Measurements from ENCODE around the gene RALY. TPM values are rescaled to one million over a fixed set of nuclear protein-coding genes. Genes with fewer than 3 reads are reported as not detected.

RALY gene
- total RNA-seq, 1 donor from 2014 or later, result 234 TPM

DNA sequence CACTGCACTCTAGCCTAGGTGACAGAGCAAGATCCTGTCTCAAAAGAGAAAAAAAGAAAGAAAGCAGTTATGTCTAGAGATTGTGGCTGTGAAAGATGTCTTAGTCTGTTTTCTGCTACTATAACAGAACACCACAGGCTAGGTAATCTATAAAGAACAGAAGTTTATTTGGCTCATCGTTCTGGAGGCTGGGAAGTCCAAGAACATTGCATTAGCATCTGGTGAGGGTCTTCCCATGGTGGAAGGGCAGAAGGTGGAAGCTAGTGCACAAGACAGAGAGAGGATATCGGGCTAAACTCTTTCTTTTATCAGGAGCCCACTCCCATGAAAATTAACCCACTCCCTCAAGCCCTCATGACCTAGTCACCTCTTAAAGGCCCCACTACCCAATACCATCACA, 16.2 kb upstream of the RALY start:
- Mint-ChIP-seq H3K4me3 (ENCODE audit: unreplicated experiment) (no peak overlapping the region), H3K27me3 (ENCODE audit: unreplicated experiment) (no peaks in the 10 kb centered on the region), H3K27ac (ENCODE audit: unreplicated experiment) (no peak overlapping the region), H3K4me1 (ENCODE audit: low read depth, unreplicated experiment) (no peaks in the 10 kb centered on the region), H3K9me3 (ENCODE audit: unreplicated experiment) (no peaks in the 10 kb centered on the region), H3K36me3 (ENCODE audit: unreplicated experiment) (no peaks in the 10 kb centered on the region)
- DNase-seq, result no peak
- TF ChIP-seq, protein P1, sequence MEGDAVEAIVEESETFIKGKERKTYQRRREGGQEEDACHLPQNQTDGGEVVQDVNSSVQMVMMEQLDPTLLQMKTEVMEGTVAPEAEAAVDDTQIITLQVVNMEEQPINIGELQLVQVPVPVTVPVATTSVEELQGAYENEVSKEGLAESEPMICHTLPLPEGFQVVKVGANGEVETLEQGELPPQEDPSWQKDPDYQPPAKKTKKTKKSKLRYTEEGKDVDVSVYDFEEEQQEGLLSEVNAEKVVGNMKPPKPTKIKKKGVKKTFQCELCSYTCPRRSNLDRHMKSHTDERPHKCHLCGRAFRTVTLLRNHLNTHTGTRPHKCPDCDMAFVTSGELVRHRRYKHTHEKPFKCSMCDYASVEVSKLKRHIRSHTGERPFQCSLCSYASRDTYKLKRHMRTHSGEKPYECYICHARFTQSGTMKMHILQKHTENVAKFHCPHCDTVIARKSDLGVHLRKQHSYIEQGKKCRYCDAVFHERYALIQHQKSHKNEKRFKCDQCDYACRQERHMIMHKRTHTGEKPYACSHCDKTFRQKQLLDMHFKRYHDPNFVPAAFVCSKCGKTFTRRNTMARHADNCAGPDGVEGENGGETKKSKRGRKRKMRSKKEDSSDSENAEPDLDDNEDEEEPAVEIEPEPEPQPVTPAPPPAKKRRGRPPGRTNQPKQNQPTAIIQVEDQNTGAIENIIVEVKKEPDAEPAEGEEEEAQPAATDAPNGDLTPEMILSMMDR (IDR thresholded peaks at IDR 0.05; ENCODE audit: partially characterized antibody, unreplicated experiment), result no peak

DNA sequence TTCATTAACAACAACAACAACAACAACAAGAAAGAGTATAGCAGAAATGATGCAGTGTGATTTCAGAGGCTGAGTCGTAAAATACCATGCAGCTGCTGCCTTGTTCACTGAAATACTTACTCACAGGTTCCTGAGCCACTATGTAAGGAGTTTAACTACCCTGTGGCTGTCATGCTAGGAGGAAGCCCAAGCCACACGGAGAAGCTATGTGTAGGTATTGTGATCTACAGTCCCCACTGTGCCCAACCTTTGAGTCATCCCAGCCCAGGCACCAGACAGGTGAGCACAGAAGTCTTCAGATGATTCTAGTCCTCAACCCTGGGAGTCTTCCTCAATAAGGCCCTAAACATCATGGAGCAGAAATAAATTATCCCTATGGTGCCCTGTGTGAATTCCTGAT, 14.6 kb upstream of the RALY start:
- Mint-ChIP-seq H3K27ac (ENCODE audit: unreplicated experiment) (no peak overlapping the region), H3K9me3 (ENCODE audit: unreplicated experiment) (no peaks in the 10 kb centered on the region), H3K4me1 (ENCODE audit: low read depth, unreplicated experiment) (no peaks in the 10 kb centered on the region), H3K36me3 (ENCODE audit: unreplicated experiment) (no peaks in the 10 kb centered on the region), H3K4me3 (ENCODE audit: unreplicated experiment) (no peak overlapping the region), H3K27me3 (ENCODE audit: unreplicated experiment) (no peaks in the 10 kb centered on the region)
- TF ChIP-seq, protein P1 (IDR thresholded peaks at IDR 0.05; ENCODE audit: partially characterized antibody, unreplicated experiment), result no peak
- DNase-seq, result no peak

DNA sequence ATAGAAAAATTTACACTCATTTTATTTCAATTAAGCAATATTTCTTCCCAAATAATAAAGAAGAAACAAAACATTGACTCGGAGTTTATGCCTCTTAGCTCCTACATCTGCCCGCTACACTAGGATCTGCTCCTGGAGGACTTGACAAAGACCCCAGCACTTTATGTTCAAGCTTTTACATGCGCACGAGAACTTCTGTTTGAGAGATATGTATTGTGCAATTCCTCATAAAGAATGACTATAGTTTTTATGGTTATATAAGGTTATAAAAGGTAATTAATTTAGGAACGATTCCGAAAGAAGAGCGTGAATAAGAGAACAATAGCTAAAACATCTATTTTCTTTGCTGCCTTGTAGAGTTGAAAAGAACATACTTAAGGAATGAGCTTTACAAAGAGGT, 12.4 kb upstream of the RALY start:
- no peaks in the 10 kb centered on the region for H3K4me1 Mint-ChIP-seq (ENCODE audit: low read depth, unreplicated experiment)
- H3K27me3 Mint-ChIP-seq (ENCODE audit: unreplicated experiment), result no peaks in the 10 kb centered on the region
- TF ChIP-seq, protein P1 (IDR thresholded peaks at IDR 0.05; ENCODE audit: partially characterized antibody, unreplicated experiment), result no peak
- DNase-seq, result no peak
- no peaks in the 10 kb centered on the region for H3K36me3 Mint-ChIP-seq (ENCODE audit: unreplicated experiment)
- H3K27ac Mint-ChIP-seq (ENCODE audit: unreplicated experiment), result no peak overlapping the region
- no peak overlapping the region for H3K4me3 Mint-ChIP-seq (ENCODE audit: unreplicated experiment)
- H3K9me3 Mint-ChIP-seq (ENCODE audit: unreplicated experiment), result no peaks in the 10 kb centered on the region

DNA sequence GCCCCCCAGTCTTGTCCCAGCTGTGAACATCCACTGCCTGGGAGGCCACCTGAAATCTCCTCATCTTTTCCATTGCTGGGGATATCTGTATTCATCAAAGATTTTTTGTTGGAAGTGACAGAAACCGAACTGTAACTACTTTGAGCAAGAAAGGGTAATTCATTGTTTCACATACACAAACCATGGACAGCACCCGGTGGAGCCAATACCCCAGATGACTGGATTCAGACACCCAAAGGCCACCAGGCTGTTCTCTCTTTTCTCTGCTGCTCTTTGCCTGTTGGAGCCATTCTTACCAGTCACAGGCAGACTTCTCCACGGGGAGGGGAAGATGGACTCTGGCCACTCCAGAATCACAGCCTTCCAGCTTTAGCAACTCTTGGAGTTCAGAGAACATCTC, 11.7 kb upstream of the RALY start:
- Mint-ChIP-seq H3K4me3 (ENCODE audit: unreplicated experiment) (no peak overlapping the region), H3K9me3 (ENCODE audit: unreplicated experiment) (no peaks in the 10 kb centered on the region), H3K4me1 (ENCODE audit: low read depth, unreplicated experiment) (no peaks in the 10 kb centered on the region), H3K27ac (ENCODE audit: unreplicated experiment) (no peak overlapping the region), H3K27me3 (ENCODE audit: unreplicated experiment) (no peaks in the 10 kb centered on the region), H3K36me3 (ENCODE audit: unreplicated experiment) (no peaks in the 10 kb centered on the region)
- TF ChIP-seq, protein P1 (IDR thresholded peaks at IDR 0.05; ENCODE audit: partially characterized antibody, unreplicated experiment), result no peak
- DNase-seq, result no peak

DNA sequence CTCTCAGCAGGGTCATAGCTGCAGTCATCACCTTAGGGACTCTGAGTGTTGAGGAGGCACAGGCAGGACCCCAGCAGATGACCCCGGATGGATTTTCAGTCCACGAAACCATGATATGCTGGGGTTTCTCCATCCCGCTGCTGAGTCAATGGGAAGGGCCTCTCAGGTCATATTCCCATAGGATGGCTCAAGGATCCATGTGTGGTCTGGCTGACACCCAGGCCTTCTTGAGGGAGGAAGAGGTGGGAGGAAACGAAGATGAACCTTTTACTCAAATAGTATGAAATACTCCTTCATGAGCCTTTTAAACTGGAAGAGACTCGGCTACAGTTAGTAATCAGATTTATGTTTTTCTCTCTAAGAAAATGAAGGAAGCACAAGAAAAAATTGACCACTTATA, 10.3 kb upstream of the RALY start:
- H3K27me3 Mint-ChIP-seq (ENCODE audit: unreplicated experiment), result no peaks in the 10 kb centered on the region

More for the DNA sequence above, 10.3 kb upstream of the RALY start:
- no peaks in the 10 kb centered on the region for H3K36me3 Mint-ChIP-seq (ENCODE audit: unreplicated experiment)
- no peaks in the 10 kb centered on the region for H3K4me1 Mint-ChIP-seq (ENCODE audit: low read depth, unreplicated experiment)
- no peak overlapping the region for H3K4me3 Mint-ChIP-seq (ENCODE audit: unreplicated experiment)
- no peaks in the 10 kb centered on the region for H3K9me3 Mint-ChIP-seq (ENCODE audit: unreplicated experiment)
- DNase-seq, result no peak
- TF ChIP-seq, protein P1 (IDR thresholded peaks at IDR 0.05; ENCODE audit: partially characterized antibody, unreplicated experiment), result no peak
- no peak overlapping the region for H3K27ac Mint-ChIP-seq (ENCODE audit: unreplicated experiment)
